Colonic mucosa (tissue), 4 donors: ENCODE results near the gene RGL1. TPM values are rescaled to one million over a fixed set of nuclear protein-coding genes. Genes with fewer than 3 reads are reported as not detected.
"Not testable (repeated sequence)": the region's sequence is repeated elsewhere in the genome, so short reads cannot be mapped to it uniquely, and the experiment has no call there.

Source experiments
- DNase-seq: peaks from one replicate; pipeline ENCODE4 v3.0.0-alpha.2; 2020
- H3K27ac ChIP-seq: fragments of 200-600 bp; one replicate; pipeline ENCODE4 v1.8.0; 2021
- H3K27me3 ChIP-seq: fragments of 200-600 bp; one replicate; pipeline ENCODE4 v1.8.0; 2021
- H3K36me3 ChIP-seq: fragments of 200-600 bp; one replicate; pipeline ENCODE4 v1.8.0; 2021
- H3K4me1 ChIP-seq: fragments of 200-600 bp; one replicate; pipeline ENCODE4 v1.8.0; 2021; ENCODE audit warnings: mild to moderate bottlenecking
- H3K4me3 ChIP-seq: fragments of 200-600 bp; one replicate; pipeline ENCODE4 v1.8.0; 2021
- H3K9ac ChIP-seq, 2 donors: one replicate each; pipeline ENCODE4 v1.7.0; 2013; ENCODE audit warnings: control low read depth in 2 of 2, low read depth in 2 of 2, low read length in 2 of 2
- H3K9me3 ChIP-seq: fragments of 200-600 bp; one replicate; pipeline ENCODE4 v1.8.0; 2021
- intact Hi-C: fragments of 100-400 bp; cut with DNase I; formaldehyde crosslinking; loops from one replicate; pipeline ENCODE4 v1.14.1; 2022
- total RNA-seq, 2 donors: library from RNA; stranded (reverse); fragmentation: NEBNext Ultra II Directional in 1 of 2; extraction: Animal tissue kit (Norgen Biotek cat#: 25700) in 1 of 2; gene quantifications; one replicate each; pipeline ENCODE4 v1.2.1, GENCODE V29; 2021
- TF ChIP-seq, protein P1 (sequence below): fragments of 200-600 bp; IDR thresholded peaks from one replicate; pipeline ENCODE4 v1.8.0; 2022; ENCODE audit warnings: antibody characterized with exemption, mild to moderate bottlenecking
- donor health status: healthy.
- donor health status: DM: no; HTN: no; CAD: no.
- donor health status: DM: no; HTN: no; CAD: no.

RGL1 gene
- total RNA-seq, 2 donors from 2014 or later = 4.0 to 9.5 TPM

GRCh38 chr1:183761871-183762270 lies 43.0 kb upstream of the RGL1 start:
- Histone ChIP-seq H3K9me3 (no peaks in the 10 kb centered on the region), H3K36me3 (no peaks in the 10 kb centered on the region), H3K4me3 (no peak overlapping the region), H3K4me1 (no peaks in the 10 kb centered on the region), H3K27ac (no peak overlapping the region), H3K9ac (no peak overlapping the region), H3K27me3 (no peaks in the 10 kb centered on the region)
- intact Hi-C loops = no loop called here
- DNase-seq = no peak
- TF ChIP-seq, protein P1, sequence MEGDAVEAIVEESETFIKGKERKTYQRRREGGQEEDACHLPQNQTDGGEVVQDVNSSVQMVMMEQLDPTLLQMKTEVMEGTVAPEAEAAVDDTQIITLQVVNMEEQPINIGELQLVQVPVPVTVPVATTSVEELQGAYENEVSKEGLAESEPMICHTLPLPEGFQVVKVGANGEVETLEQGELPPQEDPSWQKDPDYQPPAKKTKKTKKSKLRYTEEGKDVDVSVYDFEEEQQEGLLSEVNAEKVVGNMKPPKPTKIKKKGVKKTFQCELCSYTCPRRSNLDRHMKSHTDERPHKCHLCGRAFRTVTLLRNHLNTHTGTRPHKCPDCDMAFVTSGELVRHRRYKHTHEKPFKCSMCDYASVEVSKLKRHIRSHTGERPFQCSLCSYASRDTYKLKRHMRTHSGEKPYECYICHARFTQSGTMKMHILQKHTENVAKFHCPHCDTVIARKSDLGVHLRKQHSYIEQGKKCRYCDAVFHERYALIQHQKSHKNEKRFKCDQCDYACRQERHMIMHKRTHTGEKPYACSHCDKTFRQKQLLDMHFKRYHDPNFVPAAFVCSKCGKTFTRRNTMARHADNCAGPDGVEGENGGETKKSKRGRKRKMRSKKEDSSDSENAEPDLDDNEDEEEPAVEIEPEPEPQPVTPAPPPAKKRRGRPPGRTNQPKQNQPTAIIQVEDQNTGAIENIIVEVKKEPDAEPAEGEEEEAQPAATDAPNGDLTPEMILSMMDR = no peak

GRCh38 chr1:183762856-183763255 lies 42.1 kb upstream of the RGL1 start:
- H3K27me3 ChIP-seq, DNase-seq, intact Hi-C loops, H3K9ac ChIP-seq, H3K4me3 ChIP-seq, H3K36me3 ChIP-seq, H3K9me3 ChIP-seq, H3K27ac ChIP-seq, H3K4me1 ChIP-seq: not testable (repeated sequence)

DNA sequence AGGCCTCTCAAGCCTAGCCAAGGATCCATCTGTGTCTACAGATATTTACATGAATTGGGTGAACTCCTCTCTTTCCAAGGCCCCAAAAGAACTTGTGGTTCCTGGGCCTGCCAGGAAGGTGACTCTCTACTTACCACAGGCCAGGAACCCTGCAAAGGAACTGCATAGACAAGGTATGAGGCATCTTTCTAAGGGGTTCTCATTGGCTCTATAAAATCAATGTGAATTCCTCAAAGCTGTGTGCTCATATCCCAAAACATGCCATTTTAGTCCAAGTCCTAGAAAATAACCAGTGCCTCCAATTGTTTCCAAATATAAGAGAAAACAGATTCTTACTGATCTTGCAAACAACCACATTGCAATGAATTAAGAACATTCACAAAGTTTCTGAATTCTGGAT lies 39.9 kb upstream of the RGL1 start:
- no peak overlapping the region for H3K27ac ChIP-seq
- intact Hi-C loops = no loop called here
- H3K9ac ChIP-seq = no peak overlapping the region
- no peaks in the 10 kb centered on the region for H3K36me3 ChIP-seq
- H3K4me3 ChIP-seq = no peak overlapping the region
- no peak for DNase-seq
- no peaks in the 10 kb centered on the region for H3K27me3 ChIP-seq
- H3K4me1 ChIP-seq = no peaks in the 10 kb centered on the region
- no peaks in the 10 kb centered on the region for H3K9me3 ChIP-seq
- TF ChIP-seq, protein P1 = no peak

GRCh38 chr1:183769956-183770815 lies 34.7 kb upstream of the RGL1 start:
- Histone ChIP-seq H3K27me3 (no peaks in the 10 kb centered on the region), H3K27ac (no peak overlapping the region), H3K36me3 (no peaks in the 10 kb centered on the region), H3K4me3 (no peak overlapping the region), H3K9me3 (no peaks in the 10 kb centered on the region), H3K9ac (no peak overlapping the region), H3K4me1 (no peaks in the 10 kb centered on the region)
- DNase-seq = no peak
- intact Hi-C loops = no loop called here
- TF ChIP-seq, protein P1 = no peak

DNA sequence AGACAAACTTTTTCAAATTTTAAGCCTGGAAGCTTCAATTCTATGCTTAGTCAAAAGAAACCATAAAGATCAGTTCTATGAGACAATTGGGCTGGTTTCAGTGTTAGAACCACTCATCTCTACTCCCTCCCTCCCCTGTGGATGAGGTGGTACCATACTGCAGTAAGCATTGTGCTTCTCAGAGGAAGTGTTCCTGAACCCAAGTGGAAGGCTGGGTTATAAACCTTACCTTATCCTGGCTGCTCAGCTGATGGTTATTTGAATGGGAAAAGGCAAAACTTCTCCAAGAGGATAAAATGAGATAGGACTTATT lies 34.1 kb upstream of the RGL1 start:
- Histone ChIP-seq H3K27ac (no peak overlapping the region), H3K27me3 (no peaks in the 10 kb centered on the region), H3K36me3 (no peaks in the 10 kb centered on the region), H3K9ac (no peak overlapping the region), H3K4me3 (no peak overlapping the region), H3K4me1 (no peaks in the 10 kb centered on the region), H3K9me3 (no peaks in the 10 kb centered on the region)
- intact Hi-C loops = no loop called here
- DNase-seq = no peak
- TF ChIP-seq, protein P1 = no peak

DNA sequence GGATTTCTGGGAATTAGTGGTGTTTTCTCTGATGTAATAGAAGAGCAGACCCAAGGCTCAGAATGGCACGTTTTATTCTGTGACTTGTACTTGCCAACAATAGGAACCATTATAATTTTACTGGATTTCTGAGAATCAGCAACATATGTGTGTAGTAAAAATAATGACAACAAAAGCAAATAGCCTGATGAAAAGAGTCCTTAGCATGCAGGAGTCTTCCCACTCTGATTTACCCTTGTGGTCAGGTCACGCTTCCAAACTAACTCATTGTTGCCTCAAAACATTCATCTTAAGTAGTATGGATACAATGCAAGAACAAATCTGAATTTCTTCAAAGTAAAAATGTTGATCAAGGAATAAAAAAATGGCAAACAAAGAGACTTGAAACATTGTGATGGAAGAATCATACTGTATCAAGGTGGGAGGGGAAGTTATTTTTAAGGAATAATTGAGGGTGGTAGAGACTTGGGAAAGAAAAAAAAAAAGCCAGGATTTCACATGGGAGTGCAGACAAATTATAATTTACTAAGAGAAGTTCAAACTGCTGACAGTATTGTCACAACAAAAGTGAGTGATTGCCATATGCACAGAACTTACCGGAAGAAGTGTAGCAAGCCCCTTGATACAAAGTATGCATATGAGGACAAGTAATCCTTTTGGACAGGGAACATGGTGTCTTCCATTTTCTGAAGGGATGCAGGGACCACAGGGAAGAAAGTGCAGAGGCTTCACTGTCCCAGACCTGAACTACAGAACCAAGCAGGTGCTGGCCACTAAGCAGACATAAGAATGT lies 31.2 kb upstream of the RGL1 start:
- intact Hi-C loops = no loop called here
- Histone ChIP-seq H3K9ac (no peak overlapping the region), H3K27ac (no peak overlapping the region), H3K36me3 (no peaks in the 10 kb centered on the region), H3K4me1 (no peaks in the 10 kb centered on the region), H3K4me3 (no peak overlapping the region), H3K27me3 (no peaks in the 10 kb centered on the region), H3K9me3 (no peaks in the 10 kb centered on the region)
- DNase-seq = no peak
- TF ChIP-seq, protein P1 = no peak
